Activated CD8-positive, alpha-beta T cell treated with anti-CD3 and anti-CD28 coated beads for 36 hours (primary cell): Measurements from ENCODE around the gene CARD14. TPM values are rescaled to one million over a fixed set of nuclear protein-coding genes. Genes with fewer than 3 reads are reported as not detected.
A peak's percentile ranks its signal among the peaks of the same experiment; 100 is the strongest.

Source experiments
- ATAC-seq: fragments of 200-7000 bp; cut with Tn5 transposase; one replicate; pipeline ENCODE4 v1.10.0; 2021; ENCODE audit warnings: mild to moderate bottlenecking, moderate library complexity
- CTCF ChIA-PET: fragments of 350-600 bp; sonication (Branson Sonifier 250); formaldehyde crosslinking; loops from one replicate; lab custom pipeline; 2021; ENCODE audit warnings: antibody characterized with exemption; lab: Charles Lee
- POLR2A ChIA-PET: fragments of 350-600 bp; sonication (Branson Sonifier 250); formaldehyde crosslinking; loops from one replicate; lab custom pipeline; 2021; ENCODE audit warnings: antibody characterized with exemption; lab: Charles Lee
- DNase-seq: peaks from one replicate; pipeline ENCODE4 v3.0.0-alpha.2; 2020
- H3K27ac Mint-ChIP-seq: one replicate; pipeline ENCODE4 v1.8.0; 2021; ENCODE audit warnings: mild to moderate bottlenecking, mixed read lengths
- H3K27me3 Mint-ChIP-seq: one replicate; pipeline ENCODE4 v1.8.0; 2021; ENCODE audit warnings: mixed read lengths
- H3K36me3 Mint-ChIP-seq: one replicate; pipeline ENCODE4 v1.8.0; 2021; ENCODE audit warnings: low read depth, mixed read lengths
- H3K4me1 Mint-ChIP-seq: one replicate; pipeline ENCODE4 v1.8.0; 2021; ENCODE audit warnings: low read depth, mixed read lengths
- H3K4me3 Mint-ChIP-seq: one replicate; pipeline ENCODE4 v1.8.0; 2021; ENCODE audit warnings: mild to moderate bottlenecking, moderate library complexity, mixed read lengths
- H3K9me3 Mint-ChIP-seq: one replicate; pipeline ENCODE4 v1.8.0; 2021; ENCODE audit warnings: mixed read lengths
- CTCF ChIP-seq: fragments of 200-600 bp; IDR thresholded peaks from one replicate; pipeline ENCODE4 v1.8.0; 2022; ENCODE audit warnings: antibody characterized with exemption, mild to moderate bottlenecking
- intact Hi-C: fragments of 100-400 bp; cut with micrococcal nuclease; formaldehyde crosslinking; loops from one replicate; pipeline ENCODE4 v1.10.0; 2022
- total RNA-seq, 2 experiments: library from RNA; stranded (reverse); gene quantifications; one replicate each; pipeline ENCODE4 v1.2.3, GENCODE V29; 2021

CARD14 gene
- total RNA-seq, 2 experiments from 2014 or later, result 0.11 to 0.50 TPM

GRCh38 chr17:80130992-80131391, 38.8 kb upstream of the CARD14 start:
- intact Hi-C loops, result no loop called here
- peaks cover 15% of the 10 kb centered on the region for H3K27me3 Mint-ChIP-seq
- no peak overlapping the region for H3K4me3 Mint-ChIP-seq
- DNase-seq, result no peak
- TF ChIP-seq CTCF, result no peak
- ChIA-PET POLR2A (interaction anchor here (1.1 kb wide), 2 partner anchors 14 to 104 kb away, joined by 3 read pairs; no protein-coding TSS in a partner anchor), CTCF (no interaction called here)
- ATAC-seq, result no peak
- no peaks in the 10 kb centered on the region for H3K9me3 Mint-ChIP-seq
- H3K27ac Mint-ChIP-seq, result no peak overlapping the region
- peaks cover 24% of the 10 kb centered on the region for H3K36me3 Mint-ChIP-seq
- H3K4me1 Mint-ChIP-seq, result no peaks in the 10 kb centered on the region

DNA sequence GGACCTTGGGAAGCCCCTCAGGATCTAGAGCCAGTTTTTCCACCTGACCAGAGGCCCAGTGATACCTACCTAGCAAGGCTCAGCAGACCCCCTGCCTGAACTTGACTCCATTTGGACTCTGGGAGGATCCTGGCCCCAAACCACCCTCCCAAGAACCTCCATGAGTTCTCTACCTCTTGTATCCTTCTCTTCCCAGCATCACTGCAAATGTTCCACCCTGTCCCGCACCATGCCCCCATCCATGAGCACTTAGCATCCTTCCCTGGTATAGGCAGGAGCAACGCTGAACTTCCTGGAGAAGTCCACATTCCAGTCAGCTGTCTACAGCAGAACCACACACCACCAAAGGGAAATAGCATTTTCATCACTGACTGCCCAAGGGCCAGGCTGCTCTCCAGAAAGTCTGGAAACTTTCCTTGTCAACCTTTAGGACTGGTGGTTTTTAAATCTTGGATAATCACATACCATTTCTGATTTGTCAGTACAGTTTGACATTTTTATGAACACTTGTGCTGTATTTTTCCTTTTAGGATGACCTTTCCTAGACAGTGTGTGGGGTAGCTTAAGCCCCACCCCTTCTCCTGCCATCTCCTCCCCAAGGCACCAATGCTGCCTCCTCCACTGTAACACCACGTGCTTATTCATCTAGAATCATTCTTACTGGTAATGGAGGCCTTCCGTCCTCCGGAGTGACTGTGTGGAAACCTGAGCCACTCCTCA, 36.8 kb upstream of the CARD14 start:
- no peaks in the 10 kb centered on the region for H3K9me3 Mint-ChIP-seq
- intact Hi-C loops, result no loop called here
- ATAC-seq (no peak), DNase-seq (no peak)
- peak overlapping the region; percentile 4 for H3K27ac Mint-ChIP-seq
- no peak for TF ChIP-seq CTCF
- H3K4me3 Mint-ChIP-seq, result no peak overlapping the region
- CTCF ChIA-PET, result interaction anchor here (1.3 to 1.9 kb wide), 2 partner anchors 31 to 124 kb away, joined by 3 to 5 read pairs; partner anchors contain the start of gene GAA
- POLR2A ChIA-PET, result interaction anchor here (0.8 to 2.7 kb wide), 5 partner anchors 10 to 221 kb away, joined by 3 to 19 read pairs (median 3); no protein-coding TSS in a partner anchor
- H3K36me3 Mint-ChIP-seq, result peaks cover 38% of the 10 kb centered on the region
- H3K27me3 Mint-ChIP-seq, result peaks cover 9% of the 10 kb centered on the region
- no peaks in the 10 kb centered on the region for H3K4me1 Mint-ChIP-seq

DNA sequence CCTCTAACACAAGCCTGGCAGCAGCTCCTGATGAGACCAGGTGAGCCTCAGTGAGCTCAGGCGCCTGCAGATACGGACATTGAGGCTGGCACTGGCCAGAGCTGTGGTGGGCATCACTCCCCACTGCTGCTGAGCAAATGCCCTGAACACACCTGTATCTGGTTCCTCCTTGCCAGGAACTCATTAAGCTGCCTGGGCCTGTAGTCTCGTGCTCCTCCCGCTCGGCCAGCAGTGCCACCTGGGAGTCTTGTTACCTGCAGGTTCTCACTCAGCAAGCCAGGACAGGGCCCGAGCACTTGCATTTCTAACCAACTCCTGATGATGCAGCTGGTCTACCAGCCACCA, 36.2 kb upstream of the CARD14 start:
- Mint-ChIP-seq H3K4me3 (no peak overlapping the region), H3K27ac (no peak overlapping the region), H3K27me3 (peaks cover 5% of the 10 kb centered on the region), H3K4me1 (no peaks in the 10 kb centered on the region), H3K9me3 (no peaks in the 10 kb centered on the region), H3K36me3 (peaks cover 43% of the 10 kb centered on the region)
- ChIA-PET CTCF (interaction anchor here (1.3 to 1.9 kb wide), 2 partner anchors 32 to 125 kb away, joined by 3 to 5 read pairs; partner anchors contain the start of gene GAA), POLR2A (interaction anchor here (1.0 to 3.8 kb wide), 4 partner anchors 10 to 51 kb away, joined by 3 to 22 read pairs (median 12); no protein-coding TSS in a partner anchor)
- DNase-seq, result no peak
- intact Hi-C loops, result no loop called here
- no peak for TF ChIP-seq CTCF
- ATAC-seq, result no peak

GRCh38 chr17:80137131-80137530, 32.7 kb upstream of the CARD14 start:
- no peak for DNase-seq
- Mint-ChIP-seq H3K27ac (no peak overlapping the region), H3K4me1 (peaks cover 2% of the 10 kb centered on the region), H3K36me3 (peaks cover 69% of the 10 kb centered on the region), H3K27me3 (no peaks in the 10 kb centered on the region), H3K4me3 (no peak overlapping the region), H3K9me3 (no peaks in the 10 kb centered on the region)
- no peak for ATAC-seq
- intact Hi-C loops, result no loop called here
- TF ChIP-seq CTCF, result no peak
- POLR2A ChIA-PET, result interaction anchor here (3.8 kb wide), 1 partner anchor 9 kb away, joined by 22 read pairs; no protein-coding TSS in a partner anchor
- CTCF ChIA-PET, result no interaction called here

GRCh38 chr17:80138856-80139426, 30.9 kb upstream of the CARD14 start:
- CTCF ChIA-PET, result no interaction called here
- TF ChIP-seq CTCF, result no peak
- Mint-ChIP-seq H3K27me3 (no peaks in the 10 kb centered on the region), H3K36me3 (peaks cover 68% of the 10 kb centered on the region), H3K27ac (no peak overlapping the region), H3K4me3 (no peak overlapping the region), H3K9me3 (no peaks in the 10 kb centered on the region), H3K4me1 (peaks cover 8% of the 10 kb centered on the region)
- intact Hi-C loops, result no loop called here
- DNase-seq (no peak), ATAC-seq (no peak)
- POLR2A ChIA-PET, result interaction anchor here (1.1 to 2.1 kb wide), 3 partner anchors 11 to 37 kb away, joined by 3 to 9 read pairs (median 6); partner anchors contain the start of gene GAA
